HepG2 (cell line): Measurements from ENCODE around the gene KCNK15. TPM values are rescaled to one million over a fixed set of nuclear protein-coding genes. Genes with fewer than 3 reads are reported as not detected.

Experiments used
- ATF2 ChIP-seq: sonication (generic); formaldehyde crosslinking; IDR thresholded peaks from 2 replicates; pipeline ENCODE4 v1.4.0; 2020; ENCODE audit warnings: missing genetic modification reagents
- CTCF ChIP-seq: sonication (generic); formaldehyde crosslinking; IDR thresholded peaks from 2 replicates; pipeline ENCODE4 v1.5.0; 2020; ENCODE audit warnings: mild to moderate bottlenecking, missing genetic modification reagents, moderate library complexity
- DDIT3 ChIP-seq: sonication (generic); formaldehyde crosslinking; IDR thresholded peaks from 2 replicates; pipeline ENCODE4 v1.4.0; 2020; ENCODE audit warnings: mild to moderate bottlenecking, missing genetic modification reagents
- GTF2F1 ChIP-seq: fragments of 150-350 bp; IDR thresholded peaks from 2 replicates; pipeline ENCODE4 v1.6.1; 2014; ENCODE audit warnings: low read length
- GZF1 ChIP-seq: sonication (generic); formaldehyde crosslinking; IDR thresholded peaks from 2 replicates; pipeline ENCODE4 v1.5.1; 2020; ENCODE audit warnings: mild to moderate bottlenecking, missing genetic modification reagents
- IRF1 ChIP-seq: sonication (generic); formaldehyde crosslinking; IDR thresholded peaks from 2 replicates; pipeline ENCODE4 v1.4.0; 2020; ENCODE audit warnings: low read depth, mild to moderate bottlenecking, missing genetic modification reagents
- ISL2 ChIP-seq: sonication (generic); formaldehyde crosslinking; IDR thresholded peaks from 2 replicates; pipeline ENCODE4 v1.5.0; 2020; ENCODE audit warnings: missing genetic modification reagents
- JDP2 ChIP-seq: sonication (generic); formaldehyde crosslinking; IDR thresholded peaks from 2 replicates; pipeline ENCODE4 v1.8.1; 2022; ENCODE audit warnings: missing genetic modification reagents, borderline replicate concordance
- RAD51 ChIP-seq: fragments of 450-650 bp; IDR thresholded peaks from 2 replicates; pipeline ENCODE4 v1.6.1; 2016; ENCODE audit warnings: borderline replicate concordance
- SETDB1 ChIP-seq: sonication (generic); formaldehyde crosslinking; IDR thresholded peaks from 2 replicates; pipeline ENCODE4 v1.5.1; 2020; ENCODE audit warnings: missing genetic modification reagents, mild to moderate bottlenecking, borderline replicate concordance
- SMC3 ChIP-seq: IDR thresholded peaks from 2 replicates; pipeline ENCODE4 v1.6.1; 2011; ENCODE audit warnings: low read length, improper control_type of control experiment
- TBL1XR1 ChIP-seq: fragments of 150-350 bp; IDR thresholded peaks from 2 replicates; pipeline ENCODE4 v1.6.1; 2014; ENCODE audit warnings: borderline replicate concordance, low read length; ENCODE audit not compliant: partially characterized antibody
- TEAD3 ChIP-seq: optimal IDR thresholded peaks from 2 replicates; pipeline ENCODE3; 2016; ENCODE audit warnings: borderline replicate concordance
- TRIM22 ChIP-seq: fragments of 450-650 bp; IDR thresholded peaks from 2 replicates; pipeline ENCODE4 v1.6.1; 2017
- U2AF2 ChIP-seq: fragments of 200-400 bp; formaldehyde crosslinking; IDR thresholded peaks from 2 replicates; pipeline ENCODE4 v1.6.1; 2017; ENCODE audit warnings: low read depth, mild to moderate bottlenecking, low read length
- ZFP82 ChIP-seq: sonication (generic); formaldehyde crosslinking; IDR thresholded peaks from 2 replicates; pipeline ENCODE4 v1.5.1; 2020; ENCODE audit warnings: mild to moderate bottlenecking, missing genetic modification reagents, borderline replicate concordance
- ZNF138 ChIP-seq: sonication (generic); formaldehyde crosslinking; IDR thresholded peaks from 2 replicates; pipeline ENCODE4 v1.5.0; 2020; ENCODE audit warnings: mild to moderate bottlenecking, low read depth, missing genetic modification reagents
- ZNF264 ChIP-seq: sonication (generic); formaldehyde crosslinking; IDR thresholded peaks from 2 replicates; pipeline ENCODE4 v1.4.0; 2020; ENCODE audit warnings: missing genetic modification reagents
- ZNF546 ChIP-seq: sonication (generic); formaldehyde crosslinking; conservative IDR thresholded peaks from 2 replicates; pipeline ENCODE4 v1.8.1; 2023; ENCODE audit warnings: mild to moderate bottlenecking, missing genetic modification reagents
- ZNF589 ChIP-seq: sonication (generic); formaldehyde crosslinking; conservative IDR thresholded peaks from 2 replicates; pipeline ENCODE4 v1.8.0; 2022; ENCODE audit warnings: mild to moderate bottlenecking, moderate library complexity, missing genetic modification reagents
- ZNF629 ChIP-seq: sonication (generic); formaldehyde crosslinking; conservative IDR thresholded peaks from 2 replicates; pipeline ENCODE4 v1.5.0; 2020; ENCODE audit warnings: missing genetic modification reagents
- ZNF713 ChIP-seq: sonication (generic); formaldehyde crosslinking; IDR thresholded peaks from 2 replicates; pipeline ENCODE4 v1.4.0; 2020; ENCODE audit warnings: mild to moderate bottlenecking, missing genetic modification reagents
- ZNF770 ChIP-seq: sonication (generic); formaldehyde crosslinking; IDR thresholded peaks from 2 replicates; pipeline ENCODE4 v1.5.0; 2020; ENCODE audit warnings: mild to moderate bottlenecking, missing genetic modification reagents
- ZNF883 ChIP-seq: sonication (generic); formaldehyde crosslinking; IDR thresholded peaks from 2 replicates; pipeline ENCODE4 v1.5.1; 2020; ENCODE audit warnings: mild to moderate bottlenecking, missing genetic modification reagents; ENCODE audit errors: not compliant biosample characterization
- polyA plus RNA-seq, 8 experiments: library from polyadenylated mRNA; depleted of rRNA in 3 of 8; stranded (reverse) in 7 of 8; unstranded in 1 of 8; fragments of >200 nt; fragmentation: Illumina TruSeq in 4 of 8; extraction: Trizol in 4 of 8; gene quantifications; 2 replicates each; pipeline versions ENCODE4 v1.2.1 to v1.2.3, GENCODE V29; 2011 to 2016; ENCODE audit warnings: low read depth in 4 of 8, missing spikeins in 1 of 8, mixed read lengths in 1 of 8; ENCODE audit not compliant: insufficient read depth in 1 of 8
- total RNA-seq, 5 experiments: library from RNA; depleted of rRNA; stranded (reverse); fragments of >200 nt; fragmentation: Illumina TruSeq; extraction: Trizol; gene quantifications; 2 replicates each; pipeline ENCODE4 v1.2.3, GENCODE V29; 2016; ENCODE audit warnings: low read depth in 1 of 5

KCNK15 gene
- total and polyA plus RNA-seq, 2 of the 13 experiments (the other 11 are each of a cell fraction or from before 2014, with no cell fraction given): 0.03 TPM; not detected in 1

- TF ChIP-seq RAD51 (no peak), ISL2 (CRISPR knock-in tag) (no peak), ZNF546 (no peak), ZNF138 (CRISPR knock-in tag) (0 out of 2 replicates have a peak, but pooled peaks have one; percentile 45), IRF1 (CRISPR knock-in tag) (no peak), CTCF (CRISPR knock-in tag) (peak; percentile 46), U2AF2 (no peak), ZNF713 (CRISPR knock-in tag) (no peak), GZF1 (CRISPR knock-in tag) (no peak), TRIM22 (no peak), DDIT3 (CRISPR knock-in tag) (no peak), TEAD3 (CRISPR knock-in tag) (no peak), ZNF770 (CRISPR knock-in tag) (no peak), ZNF264 (no peak), SMC3 (peak; percentile 35; the same call in 1 of the 2 replicates), TBL1XR1 (no peak), ZFP82 (no peak), GTF2F1 (no peak), ZNF883 (CRISPR knock-in tag) (no peak), SETDB1 (CRISPR knock-in tag) (no peak), ATF2 (CRISPR knock-in tag) (no peak), ZNF629 (no peak), ZNF589 (CRISPR knock-in tag) (no peak), JDP2 (CRISPR knock-in tag) (no peak)
These were observed 54.9 kb downstream of the KCNK15 start (continued) for GRCh38 chr20:44800391-44801046.
